ENCODE measurements around the gene MEGF6. TPM values are rescaled to one million over a fixed set of nuclear protein-coding genes. Genes with fewer than 3 reads are reported as not detected.

Gene MEGF6
- polyA plus RNA-seq, 3 donors, result 6.6 to 16.3 (median 11.7) TPM

GRCh38 chr1:3525551-3526482, 85.5 kb downstream of the MEGF6 start:
- 84 to 88% (median 85%) methylated on average over 21 to 24 of the region's 24 CpGs for WGBS, 3 donors
- no peak overlapping the region for H3K27ac ChIP-seq (ENCODE audit: low read depth, low read length)

GRCh38 chr1:3524556-3525203, 86.6 kb downstream of the MEGF6 start:
- WGBS, 3 donors, result 90 to 92% (median 91%) methylated on average over 20 of the region's 20 CpGs
- H3K27ac ChIP-seq (ENCODE audit: low read depth, low read length), result no peak overlapping the region

GRCh38 chr1:3523980-3524379, 87.3 kb downstream of the MEGF6 start:
- H3K27ac ChIP-seq (ENCODE audit: low read depth, low read length), result no peak overlapping the region
- WGBS, 3 donors, result 93 to 94% (median 93%) methylated on average over 13 of the region's 13 CpGs

- 62 to 87% (median 86%) methylated on average over 15 to 19 of the region's 19 CpGs for WGBS, 3 donors
- H3K27ac ChIP-seq (ENCODE audit: low read depth, low read length), result no peak overlapping the region
Measured at GRCh38 chr1:3522564-3523265, 88.6 kb downstream of the MEGF6 start.

- H3K27ac ChIP-seq (ENCODE audit: low read depth, low read length), result no peak overlapping the region
- WGBS, 3 donors, result 90 to 95% (median 94%) methylated on average over 13 of the region's 13 CpGs
Measured at GRCh38 chr1:3522112-3522511, 89.2 kb downstream of the MEGF6 start.

- 87 to 90% (median 90%) methylated on average over 16 of the region's 16 CpGs for WGBS, 3 donors
- H3K27ac ChIP-seq (ENCODE audit: low read depth, low read length), result no peak overlapping the region
Measured at GRCh38 chr1:3521426-3521825, 89.9 kb downstream of the MEGF6 start.

GRCh38 chr1:3520419-3521378, 90.6 kb downstream of the MEGF6 start:
- WGBS, 3 donors, result 84 to 89% (median 87%) methylated on average over 22 to 24 of the region's 24 CpGs
- H3K27ac ChIP-seq (ENCODE audit: low read depth, low read length), result no peak overlapping the region

- 94 to 96% (median 95%) methylated on average over 25 to 27 of the region's 27 CpGs for WGBS, 3 donors
- no peak overlapping the region for H3K27ac ChIP-seq (ENCODE audit: low read depth, low read length)
Measured at GRCh38 chr1:3519301-3519885, 91.9 kb downstream of the MEGF6 start.

GRCh38 chr1:3518756-3519155, 92.6 kb downstream of the MEGF6 start:
- no peak overlapping the region for H3K27ac ChIP-seq (ENCODE audit: low read depth, low read length)
- 92 to 96% (median 94%) methylated on average over 8 of the region's 8 CpGs for WGBS, 3 donors

GRCh38 chr1:3518256-3518655, 93.1 kb downstream of the MEGF6 start:
- WGBS, 3 donors, result 89 to 95% (median 90%) methylated on average over 12 of the region's 12 CpGs

GRCh38 chr1:3516911-3517675, 94.2 kb downstream of the MEGF6 start:
- no peak overlapping the region for H3K27ac ChIP-seq (ENCODE audit: low read depth, low read length)
- 74 to 90% (median 81%) methylated on average over 24 to 27 of the region's 27 CpGs for WGBS, 3 donors

More at GRCh38 chr1:3518256-3518655, 93.1 kb downstream of the MEGF6 start:
- H3K27ac ChIP-seq (ENCODE audit: low read depth, low read length), result no peak overlapping the region

- H3K27ac ChIP-seq (ENCODE audit: low read depth, low read length), result no peak overlapping the region
- WGBS, 3 donors, result 70 to 88% (median 85%) methylated on average over 14 to 15 of the region's 15 CpGs
Measured at GRCh38 chr1:3516481-3516869, 94.8 kb downstream of the MEGF6 start.

GRCh38 chr1:3515774-3516480, 95.4 kb downstream of the MEGF6 start:
- 62 to 82% (median 65%) methylated on average over 19 of the region's 19 CpGs for WGBS, 3 donors
- H3K27ac ChIP-seq (ENCODE audit: low read depth, low read length), result no peak overlapping the region

- 86 to 95% (median 92%) methylated on average over 11 to 12 of the region's 12 CpGs for whole genome bisulfite sequencing, 3 donors
- H3K27ac ChIP-seq (ENCODE audit: low read depth, low read length), result no peak overlapping the region
Measured at GRCh38 chr1:3515272-3515671, 96.0 kb downstream of the MEGF6 start.

- H3K27ac ChIP-seq (ENCODE audit: low read depth, low read length), result no peak overlapping the region
- 85 to 95% (median 94%) methylated on average over 16 to 17 of the region's 17 CpGs for WGBS, 3 donors
Measured at GRCh38 chr1:3514404-3514803, 96.9 kb downstream of the MEGF6 start.

GRCh38 chr1:3511856-3512255, 99.5 kb downstream of the MEGF6 start:
- 90 to 98% (median 96%) methylated on average over 15 of the region's 15 CpGs for WGBS, 3 donors
- H3K27ac ChIP-seq (ENCODE audit: low read depth, low read length), result no peak overlapping the region

All from adipose tissue (tissue), 3 donors.